ENCODE results near the gene PALD1. TPM values are rescaled to one million over a fixed set of nuclear protein-coding genes. Genes with fewer than 3 reads are reported as not detected.

Gene PALD1
- total and polyA plus RNA-seq, 9 of the 15 experiments (the other 6 are each of a cell fraction or from before 2014, with no cell fraction given), result 0.03 to 0.29 (median 0.09) TPM; not detected in 2

DNA sequence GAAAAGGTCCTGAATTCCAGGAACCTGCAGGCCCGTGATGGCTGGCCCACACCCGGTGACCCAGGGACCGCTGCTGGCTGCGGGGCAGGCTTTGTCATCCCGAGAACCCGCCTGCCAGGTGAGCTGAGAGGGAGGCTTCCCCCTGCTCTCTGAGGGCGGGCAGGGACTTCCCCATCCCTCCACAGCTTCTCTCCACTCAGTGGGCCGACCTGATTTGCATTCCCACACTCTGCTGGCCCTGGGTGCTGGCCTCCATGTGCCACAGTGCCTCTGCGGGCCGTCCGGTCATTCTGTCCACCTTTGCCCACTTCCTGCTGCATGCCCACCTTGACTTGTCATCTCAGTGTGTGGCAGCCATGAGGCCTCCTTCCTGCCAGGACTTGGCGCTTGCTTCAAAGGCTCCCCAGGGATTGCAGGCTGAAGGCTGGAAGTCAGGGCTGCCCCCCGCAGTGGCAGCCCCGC is 35.3 kb downstream of the PALD1 start:
- no peak for DNase-seq (ENCODE audit: extremely low read depth in 1 of 4, low spot score in 3 of 4)
- intact Hi-C loops (cut with micrococcal nuclease), result no loop called here
- in situ Hi-C loops (cut with MboI), result no loop called here
- no peak for FAIRE-seq
- H3K4me2 ChIP-seq (ENCODE audit: insufficient read depth, low read length), result no peak overlapping the region
- no peaks in the 10 kb centered on the region for H4K20me1 ChIP-seq (replicated peaks; ENCODE audit: control insufficient read depth, insufficient read depth, low read length)
- H3K9ac ChIP-seq (ENCODE audit: insufficient read depth in 1 of 2, low read depth in 2 of 2, low read length in 2 of 2), result no peak overlapping the region
- TF ChIP-seq WHSC1 (IDR thresholded peaks at IDR 0.05; ENCODE audit: low read length) (no peak), ZNF707 (CRISPR knock-in tag; conservative IDR thresholded peaks at IDR 0.05) (no peak)
- TF ChIP-seq, protein P1, sequence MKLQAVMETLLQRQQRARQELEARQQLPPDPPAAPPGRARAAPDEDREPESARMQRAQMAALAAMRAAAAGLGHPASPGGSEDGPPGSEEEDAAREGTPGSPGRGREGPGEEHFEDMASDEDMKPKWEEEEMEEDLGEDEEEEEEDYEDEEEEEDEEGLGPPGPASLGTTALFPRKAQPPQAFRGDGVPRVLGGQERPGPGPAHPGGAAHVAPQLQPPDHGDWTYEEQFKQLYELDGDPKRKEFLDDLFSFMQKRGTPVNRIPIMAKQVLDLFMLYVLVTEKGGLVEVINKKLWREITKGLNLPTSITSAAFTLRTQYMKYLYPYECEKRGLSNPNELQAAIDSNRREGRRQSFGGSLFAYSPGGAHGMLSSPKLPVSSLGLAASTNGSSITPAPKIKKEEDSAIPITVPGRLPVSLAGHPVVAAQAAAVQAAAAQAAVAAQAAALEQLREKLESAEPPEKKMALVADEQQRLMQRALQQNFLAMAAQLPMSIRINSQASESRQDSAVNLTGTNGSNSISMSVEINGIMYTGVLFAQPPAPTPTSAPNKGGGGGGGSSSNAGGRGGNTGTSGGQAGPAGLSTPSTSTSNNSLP (IDR thresholded peaks at IDR 0.05; ENCODE audit: borderline replicate concordance, low read depth, low read length), result no peak
- CTCF ChIA-PET (ENCODE audit: low intra/inter-chr PET ratio), result no interaction called here
- H3K4me1 ChIP-seq (replicated peaks in 1 of 2; ENCODE audit: control insufficient read depth in 2 of 2, insufficient read depth in 2 of 2, low read length in 2 of 2), result peaks cover 0 to 3% of the 10 kb centered on the region in 2 experiments; a peak in 1 of 5 replicates
- no peak for ATAC-seq
- no peak overlapping the region for H3K27ac ChIP-seq (ENCODE audit: extremely low read depth, low read depth, low read length)
- no peak overlapping the region for H3K4me3 ChIP-seq
- POLR2A ChIA-PET, result interaction anchor here (0.6 to 0.7 kb wide), 2 partner anchors 9 to 29 kb away, joined by 3 read pairs; no protein-coding TSS in a partner anchor
- no peak overlapping the region for H2AFZ ChIP-seq (ENCODE audit: low read depth, low read length)
- BruUV-seq (replicated peaks), result no TSS peak
- peaks cover 64 to 95% of the 10 kb centered on the region in 2 experiments for H3K27me3 ChIP-seq (ENCODE audit: control insufficient read depth in 2 of 2, insufficient read depth in 2 of 2, low read length in 2 of 2)
- WGBS (ENCODE audit: insufficient coverage, low coverage, missing lambda C conversion rate), result 0% methylated on average over 14 of the region's 14 CpGs
- no peaks in the 10 kb centered on the region for H3K36me3 ChIP-seq (ENCODE audit: control insufficient read depth, insufficient read depth, low read length)
- H3K9me1 ChIP-seq (ENCODE audit: control insufficient read depth, insufficient read depth, low read length), result no peaks in the 10 kb centered on the region
- no peaks in the 10 kb centered on the region for H3K79me2 ChIP-seq (ENCODE audit: control insufficient read depth, insufficient read depth, low read length)
- H3K9me3 ChIP-seq (replicated peaks; ENCODE audit: control insufficient read depth, insufficient read depth, low read depth, low read length), result no peaks in the 10 kb centered on the region

DNA sequence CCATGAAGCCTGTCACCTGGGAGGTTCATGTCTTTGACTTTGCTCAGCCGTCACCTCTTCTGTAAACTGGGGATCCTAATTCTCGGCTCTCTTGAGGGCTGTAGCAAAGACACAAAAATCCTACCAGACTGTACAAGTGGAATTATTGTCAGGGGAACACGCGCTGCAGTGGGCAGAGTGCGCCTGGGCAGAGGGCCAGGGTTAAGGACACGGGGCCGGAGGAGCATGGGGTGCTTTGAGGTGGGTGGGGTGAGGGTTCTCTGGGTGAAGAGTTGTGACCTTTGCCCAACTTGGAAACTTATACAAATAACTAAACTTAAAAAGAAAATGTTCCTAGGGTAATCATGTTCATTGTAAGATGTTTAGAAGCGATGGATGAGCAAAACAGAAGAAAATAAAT is 36.0 kb downstream of the PALD1 start:
- no peaks in the 10 kb centered on the region for H3K9me1 ChIP-seq (ENCODE audit: control insufficient read depth, insufficient read depth, low read length)
- no peaks in the 10 kb centered on the region for H3K79me2 ChIP-seq (ENCODE audit: control insufficient read depth, insufficient read depth, low read length)
- no peak overlapping the region for H3K27ac ChIP-seq (ENCODE audit: extremely low read depth, low read depth, low read length)
- BruUV-seq (replicated peaks), result no TSS peak
- ATAC-seq, result no peak
- in situ Hi-C loops (cut with MboI) (no loop called here), intact Hi-C loops (cut with micrococcal nuclease) (no loop called here)
- no peaks in the 10 kb centered on the region for H3K9me3 ChIP-seq (replicated peaks; ENCODE audit: control insufficient read depth, insufficient read depth, low read depth, low read length)
- POLR2A ChIA-PET, result no interaction called here
- no peak overlapping the region for H3K4me3 ChIP-seq
- FAIRE-seq, result no peak
- H4K20me1 ChIP-seq (replicated peaks; ENCODE audit: control insufficient read depth, insufficient read depth, low read length), result no peaks in the 10 kb centered on the region
- peaks cover 65 to 93% of the 10 kb centered on the region in 2 experiments for H3K27me3 ChIP-seq (ENCODE audit: control insufficient read depth in 2 of 2, insufficient read depth in 2 of 2, low read length in 2 of 2)
- WGBS (ENCODE audit: insufficient coverage, low coverage, missing lambda C conversion rate), result under 1% methylated on average over 8 of the region's 8 CpGs
- CTCF ChIA-PET (ENCODE audit: low intra/inter-chr PET ratio), result no interaction called here
- H3K4me1 ChIP-seq (replicated peaks in 1 of 2; ENCODE audit: control insufficient read depth in 2 of 2, insufficient read depth in 2 of 2, low read length in 2 of 2), result peaks cover 0 to 3% of the 10 kb centered on the region in 2 experiments; a peak in 1 of 5 replicates
- DNase-seq (ENCODE audit: extremely low read depth in 1 of 4, low spot score in 3 of 4), result no peak
- H3K4me2 ChIP-seq (ENCODE audit: insufficient read depth, low read length), result no peak overlapping the region
- no peak overlapping the region for H3K9ac ChIP-seq (ENCODE audit: insufficient read depth in 1 of 2, low read depth in 2 of 2, low read length in 2 of 2)
- no peak overlapping the region for H2AFZ ChIP-seq (ENCODE audit: low read depth, low read length)
- no peaks in the 10 kb centered on the region for H3K36me3 ChIP-seq (ENCODE audit: control insufficient read depth, insufficient read depth, low read length)
- TF ChIP-seq SRSF1 (IDR thresholded peaks at IDR 0.05; ENCODE audit: low read depth, low read length) (no peak), HNRNPLL (IDR thresholded peaks at IDR 0.05; ENCODE audit: low read depth, low read length, poor library complexity, severe bottlenecking) (no peak), PCBP2 (IDR thresholded peaks at IDR 0.05; ENCODE audit: low read depth, low read length, poor library complexity, severe bottlenecking) (no peak), ZNF253 (CRISPR knock-in tag; conservative IDR thresholded peaks at IDR 0.05) (no peak)
- TF ChIP-seq, protein P2, sequence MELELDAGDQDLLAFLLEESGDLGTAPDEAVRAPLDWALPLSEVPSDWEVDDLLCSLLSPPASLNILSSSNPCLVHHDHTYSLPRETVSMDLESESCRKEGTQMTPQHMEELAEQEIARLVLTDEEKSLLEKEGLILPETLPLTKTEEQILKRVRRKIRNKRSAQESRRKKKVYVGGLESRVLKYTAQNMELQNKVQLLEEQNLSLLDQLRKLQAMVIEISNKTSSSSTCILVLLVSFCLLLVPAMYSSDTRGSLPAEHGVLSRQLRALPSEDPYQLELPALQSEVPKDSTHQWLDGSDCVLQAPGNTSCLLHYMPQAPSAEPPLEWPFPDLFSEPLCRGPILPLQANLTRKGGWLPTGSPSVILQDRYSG (tag; conservative IDR thresholded peaks at IDR 0.05; ENCODE audit: low read depth), result no peak
- TF ChIP-seq, protein P3, sequence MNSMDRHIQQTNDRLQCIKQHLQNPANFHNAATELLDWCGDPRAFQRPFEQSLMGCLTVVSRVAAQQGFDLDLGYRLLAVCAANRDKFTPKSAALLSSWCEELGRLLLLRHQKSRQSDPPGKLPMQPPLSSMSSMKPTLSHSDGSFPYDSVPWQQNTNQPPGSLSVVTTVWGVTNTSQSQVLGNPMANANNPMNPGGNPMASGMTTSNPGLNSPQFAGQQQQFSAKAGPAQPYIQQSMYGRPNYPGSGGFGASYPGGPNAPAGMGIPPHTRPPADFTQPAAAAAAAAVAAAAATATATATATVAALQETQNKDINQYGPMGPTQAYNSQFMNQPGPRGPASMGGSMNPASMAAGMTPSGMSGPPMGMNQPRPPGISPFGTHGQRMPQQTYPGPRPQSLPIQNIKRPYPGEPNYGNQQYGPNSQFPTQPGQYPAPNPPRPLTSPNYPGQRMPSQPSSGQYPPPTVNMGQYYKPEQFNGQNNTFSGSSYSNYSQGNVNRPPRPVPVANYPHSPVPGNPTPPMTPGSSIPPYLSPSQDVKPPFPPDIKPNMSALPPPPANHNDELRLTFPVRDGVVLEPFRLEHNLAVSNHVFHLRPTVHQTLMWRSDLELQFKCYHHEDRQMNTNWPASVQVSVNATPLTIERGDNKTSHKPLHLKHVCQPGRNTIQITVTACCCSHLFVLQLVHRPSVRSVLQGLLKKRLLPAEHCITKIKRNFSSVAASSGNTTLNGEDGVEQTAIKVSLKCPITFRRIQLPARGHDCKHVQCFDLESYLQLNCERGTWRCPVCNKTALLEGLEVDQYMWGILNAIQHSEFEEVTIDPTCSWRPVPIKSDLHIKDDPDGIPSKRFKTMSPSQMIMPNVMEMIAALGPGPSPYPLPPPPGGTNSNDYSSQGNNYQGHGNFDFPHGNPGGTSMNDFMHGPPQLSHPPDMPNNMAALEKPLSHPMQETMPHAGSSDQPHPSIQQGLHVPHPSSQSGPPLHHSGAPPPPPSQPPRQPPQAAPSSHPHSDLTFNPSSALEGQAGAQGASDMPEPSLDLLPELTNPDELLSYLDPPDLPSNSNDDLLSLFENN (IDR thresholded peaks at IDR 0.05; ENCODE audit: low read depth in 2 of 2, low read length in 2 of 2), result no peak
